HCT116 (cell line): Measurements from ENCODE around the gene SEMA5A.

Experiments used
- EZH2 ChIP-seq: fragments of 200-600 bp; sonication (generic); IDR thresholded peaks from 2 replicates; pipeline ENCODE4 v1.6.1; 2017; ENCODE audit warnings: antibody characterized with exemption, mixed run types
- EZH2phosphoT487 ChIP-seq: fragments of 200-600 bp; IDR thresholded peaks from 2 replicates; pipeline ENCODE4 v1.6.1; 2018; ENCODE audit warnings: antibody characterized with exemption, borderline replicate concordance
- POLR2AphosphoS5 ChIP-seq: IDR thresholded peaks from 2 replicates; pipeline ENCODE4 v1.6.1; 2011; ENCODE audit warnings: mild to moderate bottlenecking, low read depth, low read length, moderate library complexity
- TF ChIP-seq, protein P1 (sequence below), 3 experiments: fragments of 200-600 bp in 1 of 3; sonication (generic) in 1 of 3; IDR thresholded peaks in 2 of 3; conservative IDR thresholded peaks in 1 of 3; 2 replicates each; pipeline ENCODE4 v1.5.1; 2012 to 2017; ENCODE audit warnings: low read depth in 2 of 3, low read length in 2 of 3, antibody characterized with exemption in 1 of 3, borderline replicate concordance in 1 of 3, control low read depth in 1 of 3, mild to moderate bottlenecking in 1 of 3, mixed read lengths in 1 of 3, mixed run types in 1 of 3, moderate library complexity in 1 of 3; ENCODE audit not compliant: insufficient read depth in 1 of 3

DNA sequence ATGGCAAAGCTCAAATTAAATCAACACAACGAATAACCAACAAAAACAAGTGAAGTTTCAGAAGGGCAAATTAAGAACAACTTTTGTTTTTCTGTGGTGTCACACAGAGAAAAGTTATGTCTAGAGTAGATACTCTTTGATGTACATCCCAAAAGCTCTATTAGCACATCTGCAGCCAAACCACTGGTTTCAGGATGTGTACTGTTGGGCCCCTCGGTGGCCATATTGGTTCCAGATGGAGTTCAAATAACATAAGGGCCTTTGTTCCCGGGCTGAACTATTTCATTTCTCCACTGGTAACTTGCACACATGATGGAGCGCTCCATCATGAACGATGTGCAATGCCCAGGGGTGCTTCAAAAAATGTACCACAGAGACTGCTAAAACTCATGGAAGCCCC, 126.1 kb downstream of the SEMA5A start:
- TF ChIP-seq POLR2AphosphoS5: no peak
- no peak for TF ChIP-seq EZH2
- TF ChIP-seq, protein P1, sequence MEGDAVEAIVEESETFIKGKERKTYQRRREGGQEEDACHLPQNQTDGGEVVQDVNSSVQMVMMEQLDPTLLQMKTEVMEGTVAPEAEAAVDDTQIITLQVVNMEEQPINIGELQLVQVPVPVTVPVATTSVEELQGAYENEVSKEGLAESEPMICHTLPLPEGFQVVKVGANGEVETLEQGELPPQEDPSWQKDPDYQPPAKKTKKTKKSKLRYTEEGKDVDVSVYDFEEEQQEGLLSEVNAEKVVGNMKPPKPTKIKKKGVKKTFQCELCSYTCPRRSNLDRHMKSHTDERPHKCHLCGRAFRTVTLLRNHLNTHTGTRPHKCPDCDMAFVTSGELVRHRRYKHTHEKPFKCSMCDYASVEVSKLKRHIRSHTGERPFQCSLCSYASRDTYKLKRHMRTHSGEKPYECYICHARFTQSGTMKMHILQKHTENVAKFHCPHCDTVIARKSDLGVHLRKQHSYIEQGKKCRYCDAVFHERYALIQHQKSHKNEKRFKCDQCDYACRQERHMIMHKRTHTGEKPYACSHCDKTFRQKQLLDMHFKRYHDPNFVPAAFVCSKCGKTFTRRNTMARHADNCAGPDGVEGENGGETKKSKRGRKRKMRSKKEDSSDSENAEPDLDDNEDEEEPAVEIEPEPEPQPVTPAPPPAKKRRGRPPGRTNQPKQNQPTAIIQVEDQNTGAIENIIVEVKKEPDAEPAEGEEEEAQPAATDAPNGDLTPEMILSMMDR (IDR thresholded peaks at IDR 0.05 in 2 of 3, conservative IDR thresholded peaks at IDR 0.05 in 1 of 3; ENCODE audit: borderline replicate concordance in 1 of 3, insufficient read depth in 1 of 3, low read depth in 2 of 3, low read length in 2 of 3): no peak
- TF ChIP-seq EZH2phosphoT487: no peak
